Measurements from ENCODE around the gene CDX4. TPM values are rescaled to one million over a fixed set of nuclear protein-coding genes. Genes with fewer than 3 reads are reported as not detected.

Gene CDX4
- total RNA-seq, 1 experiment from 2014 or later, result 5.2 TPM

GRCh38 chrX:73398185-73398914 lies 48.5 kb upstream of the CDX4 start:
- Histone ChIP-seq H3K23me2 (ENCODE audit: insufficient read length, low read depth, low read length, poor library complexity, severe bottlenecking) (no peaks in the 10 kb centered on the region), H2AK5ac (ENCODE audit: insufficient read length, low read length) (no peak overlapping the region), H2BK12ac (ENCODE audit: insufficient read length, low read depth, low read length) (no peak overlapping the region), H3K79me1 (ENCODE audit: insufficient read depth, low read depth, low read length, poor library complexity, severe bottlenecking) (no peaks in the 10 kb centered on the region), H3T11ph (ENCODE audit: low read length) (no peak overlapping the region), H3K27me3 (ENCODE audit: insufficient read depth, low read length) (no peaks in the 10 kb centered on the region), H2BK120ac (ENCODE audit: low read depth, low read length, poor library complexity, severe bottlenecking) (no peak overlapping the region), H2BK5ac (ENCODE audit: insufficient read length, low read length) (no peak overlapping the region), H2AFZ (ENCODE audit: low read length) (no peak overlapping the region), H3K4ac (ENCODE audit: low read depth, low read length) (no peak overlapping the region), H3K79me2 (ENCODE audit: insufficient read depth, low read length) (no peaks in the 10 kb centered on the region), H3K56ac (ENCODE audit: insufficient read length, low read depth, low read length) (no peak overlapping the region), H3K4me1 (ENCODE audit: insufficient read depth, low read length) (no peaks in the 10 kb centered on the region; the same call in 1 of the 2 replicates), H3K18ac (ENCODE audit: insufficient read length, low read depth, low read length) (no peak overlapping the region), H4K91ac (ENCODE audit: insufficient read length, low read depth, low read length) (no peak overlapping the region), H3K9ac (ENCODE audit: extremely low read depth, insufficient read length, low read length) (no peak overlapping the region), H2BK20ac (ENCODE audit: low read depth, low read length, poor library complexity, severe bottlenecking) (no peak overlapping the region), H4K5ac (ENCODE audit: insufficient read length, low read depth, low read length) (no peak overlapping the region), H2BK15ac (ENCODE audit: low read depth, low read length) (no peak overlapping the region), H3K23ac (ENCODE audit: insufficient read length, low read depth, low read length) (no peak overlapping the region), H3K14ac (ENCODE audit: insufficient read depth, low read length) (no peak overlapping the region), H4K20me1 (ENCODE audit: control insufficient read depth, insufficient read depth, insufficient read length) (no peaks in the 10 kb centered on the region), H3K4me2 (ENCODE audit: insufficient read depth, insufficient read length, low read length) (no peak overlapping the region), H3K9me3 (ENCODE audit: control insufficient read depth, low read depth, low read length) (no peaks in the 10 kb centered on the region), H3K27ac (ENCODE audit: insufficient read length, low read depth, low read length) (no peak overlapping the region), H4K8ac (replicated peaks; ENCODE audit: insufficient read length, low read depth, low read length) (no peak overlapping the region)
- no peak for DNase-seq
- Mint-ChIP-seq H3K27me3 (ENCODE audit: low read depth) (peaks cover 5% of the 10 kb centered on the region), H3K27ac (no peak overlapping the region), H3K4me1 (peaks cover 9 to 12% of the 10 kb centered on the region in 2 experiments), H3K9me3 (peaks cover 31 to 40% of the 10 kb centered on the region in 2 experiments), H3K36me3 (ENCODE audit: insufficient read depth in 1 of 3, low read depth in 3 of 3) (peaks cover 0 to 2% (median 2%) of the 10 kb centered on the region in 3 experiments; a peak in 2 of 7 replicates), H3K4me3 (no peak overlapping the region)
- whole genome bisulfite sequencing (ENCODE audit: extremely low coverage, insufficient read length, low lambda C conversion rate), result no CpG with 5 or more reads among the region's 2 CpGs
- TF ChIP-seq CTCF (conservative IDR thresholded peaks at IDR 0.05), result no peak

Measured in H9 (cell line).